C4-2B (cell line): ENCODE data around the gene TMEM116.
"Not testable (repeated sequence)": the region's sequence is repeated elsewhere in the genome, so short reads cannot be mapped to it uniquely, and the experiment has no call there.

Experiments used
- H3K27ac ChIP-seq: fragments of 450-650 bp; 2 replicates; pipeline ENCODE4 v1.5.1; 2017
- ZFX ChIP-seq: fragments of 450-650 bp; IDR thresholded peaks from 2 replicates; pipeline ENCODE4 v1.6.1; 2017
- TF ChIP-seq, protein P1 (sequence below): fragments of 450-650 bp; conservative IDR thresholded peaks from 2 replicates; pipeline ENCODE4 v1.5.1; 2017; ENCODE audit warnings: mild to moderate bottlenecking

Gene TMEM116

DNA sequence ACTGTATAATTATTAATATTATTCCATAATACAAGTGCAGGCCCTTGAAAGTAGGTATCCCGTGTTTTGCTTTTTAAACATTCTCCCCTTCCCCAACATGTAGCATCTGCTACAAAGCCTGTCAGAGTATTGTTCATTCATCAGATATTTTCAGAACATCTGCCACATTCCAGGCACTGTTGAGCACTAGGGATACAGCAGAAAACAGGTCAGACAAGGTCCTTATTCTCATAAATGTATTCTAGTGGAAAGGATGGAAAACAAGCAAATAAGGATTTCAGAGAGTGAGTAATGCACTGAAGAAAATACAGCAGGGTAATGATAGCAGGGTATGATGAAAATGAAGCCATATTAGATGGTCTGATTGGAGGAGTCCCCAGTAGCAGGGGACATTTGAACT, 4.1 kb upstream of the TMEM116 start:
- H3K27ac ChIP-seq, result no peak overlapping the region
- TF ChIP-seq ZFX, result no peak

DNA sequence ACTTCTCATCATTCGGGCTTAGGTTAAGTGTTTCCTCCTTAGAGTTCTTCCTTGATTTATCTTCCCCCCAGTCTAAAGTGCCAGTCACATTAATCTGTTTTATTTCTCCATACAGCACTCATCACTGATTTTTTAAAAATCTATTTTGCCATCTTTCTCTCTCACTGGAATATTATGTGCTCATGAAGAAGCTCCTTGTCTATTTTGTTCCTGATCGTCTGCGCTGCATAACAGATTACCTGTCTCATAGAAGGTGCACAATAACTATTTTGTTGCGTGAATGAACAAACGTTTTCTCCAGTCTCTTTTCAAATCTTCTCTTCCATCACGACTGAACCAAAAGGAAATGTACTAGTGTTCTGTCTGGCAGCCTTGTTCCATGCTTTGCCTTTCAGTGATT, 3.0 kb upstream of the TMEM116 start:
- TF ChIP-seq ZFX, result no peak
- TF ChIP-seq, protein P1, sequence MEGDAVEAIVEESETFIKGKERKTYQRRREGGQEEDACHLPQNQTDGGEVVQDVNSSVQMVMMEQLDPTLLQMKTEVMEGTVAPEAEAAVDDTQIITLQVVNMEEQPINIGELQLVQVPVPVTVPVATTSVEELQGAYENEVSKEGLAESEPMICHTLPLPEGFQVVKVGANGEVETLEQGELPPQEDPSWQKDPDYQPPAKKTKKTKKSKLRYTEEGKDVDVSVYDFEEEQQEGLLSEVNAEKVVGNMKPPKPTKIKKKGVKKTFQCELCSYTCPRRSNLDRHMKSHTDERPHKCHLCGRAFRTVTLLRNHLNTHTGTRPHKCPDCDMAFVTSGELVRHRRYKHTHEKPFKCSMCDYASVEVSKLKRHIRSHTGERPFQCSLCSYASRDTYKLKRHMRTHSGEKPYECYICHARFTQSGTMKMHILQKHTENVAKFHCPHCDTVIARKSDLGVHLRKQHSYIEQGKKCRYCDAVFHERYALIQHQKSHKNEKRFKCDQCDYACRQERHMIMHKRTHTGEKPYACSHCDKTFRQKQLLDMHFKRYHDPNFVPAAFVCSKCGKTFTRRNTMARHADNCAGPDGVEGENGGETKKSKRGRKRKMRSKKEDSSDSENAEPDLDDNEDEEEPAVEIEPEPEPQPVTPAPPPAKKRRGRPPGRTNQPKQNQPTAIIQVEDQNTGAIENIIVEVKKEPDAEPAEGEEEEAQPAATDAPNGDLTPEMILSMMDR, result no peak
- H3K27ac ChIP-seq, result no peak overlapping the region

DNA sequence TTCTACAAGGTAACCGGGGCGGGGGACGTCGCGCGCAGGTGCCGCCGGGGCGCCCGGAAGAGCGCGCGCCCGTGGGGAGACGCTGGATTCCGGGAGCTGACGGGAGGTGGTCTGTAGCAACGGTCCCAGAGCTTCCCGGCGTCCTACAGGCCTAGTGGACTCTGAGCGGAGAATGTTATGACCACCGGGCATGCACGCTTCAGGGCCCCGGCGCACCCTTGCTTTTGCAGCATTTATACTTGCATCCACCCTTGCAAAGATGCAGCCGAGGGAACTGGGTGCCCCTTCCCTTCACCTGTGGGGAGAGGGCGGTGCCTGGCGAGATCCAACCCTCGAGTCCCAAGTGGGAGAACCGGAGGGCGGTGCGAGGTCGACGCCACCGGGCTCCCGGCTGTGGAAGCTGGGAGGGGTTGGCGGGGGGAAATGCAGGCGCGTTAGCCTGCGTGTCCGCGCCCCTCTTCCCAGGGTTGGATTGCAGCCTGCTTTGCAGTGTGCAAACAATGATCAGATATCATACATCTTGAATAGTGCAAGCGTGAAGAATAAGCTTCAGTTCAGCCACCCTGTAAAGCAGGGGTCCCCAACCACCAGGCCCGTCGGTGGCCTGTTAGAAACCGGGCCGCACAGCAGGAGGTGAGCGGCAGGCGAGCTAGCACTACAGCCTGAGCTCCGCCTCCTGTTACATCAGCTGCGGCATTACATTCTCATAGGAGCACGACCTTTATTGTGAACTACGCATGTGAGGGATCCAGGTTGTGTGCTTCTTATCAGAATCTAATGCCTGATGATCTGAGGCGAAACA, 837 bp upstream of the TMEM116 start:
- TF ChIP-seq ZFX, result no peak
- TF ChIP-seq, protein P1, result peak; percentile 26; the same call in 1 of the 2 replicates
- peak overlapping the region; percentile 95 for H3K27ac ChIP-seq

GRCh38 chr12:112011685-112012084, 1.3 kb downstream of the TMEM116 start:
- H3K27ac ChIP-seq, result peak overlapping the region; percentile 95
- TF ChIP-seq, protein P1, result no peak
- TF ChIP-seq ZFX, result no peak

DNA sequence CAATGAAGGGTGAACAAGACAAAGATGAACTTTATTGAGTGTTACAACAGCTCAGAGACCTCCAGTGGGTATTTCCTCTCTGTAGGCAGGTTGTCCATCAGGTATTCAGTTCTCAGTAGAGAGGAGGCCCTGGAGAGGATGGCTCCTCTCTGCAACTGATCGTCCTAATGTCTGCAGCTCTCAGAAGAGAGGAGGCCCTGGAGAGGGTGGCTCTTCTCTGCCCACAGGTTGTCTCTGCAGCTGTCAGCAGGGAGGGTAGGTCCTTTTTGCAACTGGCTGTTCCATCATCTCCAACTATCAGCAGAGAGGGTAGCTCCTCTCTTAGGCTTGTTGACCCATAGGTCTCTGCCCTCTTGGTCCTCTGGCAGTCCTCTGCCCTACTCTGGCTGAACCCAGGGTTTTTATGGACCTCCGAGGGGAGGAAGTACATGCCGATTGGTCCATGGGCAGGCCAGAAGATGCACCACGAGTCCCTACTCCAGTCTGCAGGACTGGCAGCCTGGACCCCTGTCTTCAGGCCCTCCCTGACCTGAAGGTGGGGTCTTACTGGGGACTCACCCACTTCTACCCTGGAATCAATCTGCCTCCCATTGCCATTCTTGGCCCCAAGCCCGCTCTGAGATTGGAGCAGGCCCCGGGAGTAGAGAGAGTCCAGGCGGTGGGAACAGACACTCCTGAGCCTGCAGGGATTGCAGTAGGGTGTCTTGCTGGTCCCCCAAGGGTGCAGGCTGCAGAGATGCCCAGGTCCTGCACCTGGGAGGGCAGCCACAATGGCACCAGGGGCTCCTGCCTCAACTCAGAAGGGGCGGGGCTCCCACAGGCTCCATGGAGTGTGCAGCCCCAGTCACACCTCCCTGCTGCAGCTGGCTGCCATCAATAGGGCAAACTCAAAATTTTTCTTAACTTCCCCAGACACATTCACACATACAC, 2.3 kb downstream of the TMEM116 start:
- no peak for TF ChIP-seq ZFX
- TF ChIP-seq, protein P1, result no peak

GRCh38 chr12:112009596-112009995, 3.4 kb downstream of the TMEM116 start:
- not testable (repeated sequence) for H3K27ac ChIP-seq

More for the DNA sequence above, 2.3 kb downstream of the TMEM116 start:
- H3K27ac ChIP-seq, result no peak overlapping the region

DNA sequence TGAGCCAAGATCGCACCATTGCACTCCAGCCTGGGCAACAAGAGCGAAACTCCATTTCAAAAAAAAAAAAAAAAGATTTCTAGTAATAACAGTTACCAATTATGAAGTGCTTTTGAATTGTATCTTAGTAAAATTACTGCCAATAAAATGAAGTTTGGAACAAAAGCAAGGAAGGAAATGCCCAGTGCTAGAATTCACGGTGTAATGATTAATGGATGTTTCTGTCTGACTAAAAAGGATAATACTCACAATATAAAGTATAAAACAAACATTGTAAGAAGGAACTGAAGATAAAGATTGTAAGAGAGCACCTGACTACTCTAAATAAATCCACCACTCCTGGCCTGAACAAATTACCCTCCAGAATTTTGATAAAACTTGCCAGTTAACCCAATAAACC, 4.0 kb downstream of the TMEM116 start:
- TF ChIP-seq, protein P1, result no peak
- TF ChIP-seq ZFX, result no peak
- no peak overlapping the region for H3K27ac ChIP-seq

- TF ChIP-seq, protein P1, result no peak
- TF ChIP-seq ZFX, result no peak
- no peak overlapping the region for H3K27ac ChIP-seq
Observed at GRCh38 chr12:112007945-112008344, 5.0 kb downstream of the TMEM116 start.
